Trophoblast cell (in vitro differentiated cells and primary cell): ENCODE data around the gene SNX21.

Source experiments
- DNase-seq, 2 donors: peaks; one replicate each; pipeline ENCODE4 v3.0.0-alpha.2; 2016
- H2AFZ ChIP-seq: 2 replicates; pipeline ENCODE4 v1.6.1; 2013; ENCODE audit warnings: low read length, moderate library complexity, mild to moderate bottlenecking; ENCODE audit not compliant: insufficient read depth, poor library complexity
- H2AK5ac ChIP-seq: 2 replicates; pipeline ENCODE4 v1.6.1; 2013; ENCODE audit warnings: mild to moderate bottlenecking, low read length
- H2BK120ac ChIP-seq: 2 replicates; pipeline ENCODE4 v1.6.1; 2013; ENCODE audit warnings: low read length, mild to moderate bottlenecking, moderate library complexity; ENCODE audit not compliant: insufficient read depth, poor library complexity
- H2BK12ac ChIP-seq: 2 replicates; pipeline ENCODE4 v1.6.1; 2013; ENCODE audit warnings: mild to moderate bottlenecking, low read length, moderate library complexity
- H2BK5ac ChIP-seq: 2 replicates; pipeline ENCODE4 v1.6.1; 2013; ENCODE audit warnings: low read length, low read depth, moderate library complexity, mild to moderate bottlenecking; ENCODE audit not compliant: poor library complexity
- H3K14ac ChIP-seq: 2 replicates; pipeline ENCODE4 v1.6.1; 2013; ENCODE audit warnings: mild to moderate bottlenecking, low read length
- H3K18ac ChIP-seq: 2 replicates; pipeline ENCODE4 v1.6.1; 2013; ENCODE audit warnings: mild to moderate bottlenecking, low read length
- H3K23ac ChIP-seq: 2 replicates; pipeline ENCODE4 v1.6.1; 2013; ENCODE audit warnings: low read length
- H3K27ac ChIP-seq: 2 replicates; pipeline ENCODE4 v1.5.1; 2013; ENCODE audit warnings: low read depth, mild to moderate bottlenecking, inconsistent platforms, low read length, moderate library complexity
- H3K27me3 ChIP-seq: 2 replicates; pipeline ENCODE4 v1.6.1; 2013; ENCODE audit warnings: inconsistent platforms, mild to moderate bottlenecking, low read length, moderate library complexity; ENCODE audit not compliant: insufficient read depth
- H3K36me3 ChIP-seq, 2 experiments: 1 replicate in 1 of 2; 2 replicates in 1 of 2; pipeline ENCODE4 v1.6.1; 2013; ENCODE audit warnings: low read length in 2 of 2, mild to moderate bottlenecking in 2 of 2, moderate library complexity in 1 of 2; ENCODE audit not compliant: insufficient read depth in 2 of 2, control insufficient read depth in 1 of 2
- H3K4ac ChIP-seq: 2 replicates; pipeline ENCODE4 v1.6.1; 2013; ENCODE audit warnings: low read depth, mild to moderate bottlenecking, low read length, moderate library complexity
- H3K4me1 ChIP-seq, 2 experiments: 1 replicate in 1 of 2; 2 replicates in 1 of 2; pipeline ENCODE4 v1.6.1; 2013; ENCODE audit warnings: low read length in 2 of 2, mild to moderate bottlenecking in 2 of 2, moderate library complexity in 1 of 2; ENCODE audit not compliant: insufficient read depth in 2 of 2, control insufficient read depth in 1 of 2
- H3K4me2 ChIP-seq: 2 replicates; pipeline ENCODE4 v1.6.1; 2013; ENCODE audit warnings: inconsistent platforms, mild to moderate bottlenecking, low read length, moderate library complexity
- H3K4me3 ChIP-seq: 2 replicates; pipeline ENCODE4 v1.5.1; 2013; ENCODE audit warnings: mild to moderate bottlenecking, low read depth, low read length, inconsistent platforms
- H3K79me1 ChIP-seq: one replicate; pipeline ENCODE4 v1.6.1; 2013; ENCODE audit warnings: low read length
- H3K79me2 ChIP-seq: 2 replicates; pipeline ENCODE4 v1.6.1; 2013; ENCODE audit warnings: low read length, mild to moderate bottlenecking; ENCODE audit not compliant: control insufficient read depth, insufficient read depth, poor library complexity
- H3K9ac ChIP-seq: 2 replicates; pipeline ENCODE4 v1.6.1; 2013; ENCODE audit warnings: mild to moderate bottlenecking, low read length
- H3K9me3 ChIP-seq: 2 replicates; pipeline ENCODE4 v1.6.1; 2013; ENCODE audit warnings: low read depth, mild to moderate bottlenecking, control low read depth, inconsistent platforms, low read length; ENCODE audit not compliant: insufficient read depth
- H4K12ac ChIP-seq: 2 replicates; pipeline ENCODE4 v1.6.1; 2013; ENCODE audit warnings: low read depth, mild to moderate bottlenecking, low read length, moderate library complexity
- H4K8ac ChIP-seq: 2 replicates; pipeline ENCODE4 v1.6.1; 2013; ENCODE audit warnings: low read depth, mild to moderate bottlenecking, low read length, moderate library complexity
- H4K91ac ChIP-seq: one replicate; pipeline ENCODE4 v1.6.1; 2013; ENCODE audit warnings: low read depth, mild to moderate bottlenecking, low read length, moderate library complexity
- WGBS: extraction: QIAGEN DNeasy Blood & Tissue Kit; methylation state at CpG from one replicate; pipeline ENCODE4 v1.1.7; 2013; ENCODE audit warnings: missing lambda C conversion rate; ENCODE audit not compliant: insufficient read length, insufficient coverage; ENCODE audit errors: extremely low coverage; 5-methylcytosine and 5-hydroxymethylcytosine counted together

SNX21 gene

GRCh38 chr20:45886590-45887345 is 53.2 kb downstream of the SNX21 start:
- no peak overlapping the region for H3K4me2 ChIP-seq
- no peak overlapping the region for H2BK12ac ChIP-seq
- no peaks in the 10 kb centered on the region for H3K9me3 ChIP-seq
- no peak overlapping the region for H2BK120ac ChIP-seq
- peaks cover 9% of the 10 kb centered on the region for H3K79me1 ChIP-seq
- no peak overlapping the region for H3K4ac ChIP-seq
- no peak overlapping the region for H3K9ac ChIP-seq
- H4K8ac ChIP-seq, result no peak overlapping the region
- WGBS, result 100% methylated on average over 1 of the region's 19 CpGs
- DNase-seq, result no peak
- H3K14ac ChIP-seq, result no peak overlapping the region
- H3K79me2 ChIP-seq, result peaks cover 4% of the 10 kb centered on the region
- no peak overlapping the region for H4K91ac ChIP-seq
- H3K36me3 ChIP-seq, result peaks cover 16 to 18% of the 10 kb centered on the region in 2 experiments
- H3K4me1 ChIP-seq, result peaks cover 4 to 9% of the 10 kb centered on the region in 2 experiments
- H3K23ac ChIP-seq, result no peak overlapping the region
- H4K12ac ChIP-seq, result no peak overlapping the region
- no peak overlapping the region for H3K18ac ChIP-seq
- no peaks in the 10 kb centered on the region for H3K27me3 ChIP-seq
- no peak overlapping the region for H3K4me3 ChIP-seq
- no peak overlapping the region for H2AFZ ChIP-seq
- no peak overlapping the region for H2AK5ac ChIP-seq
- H3K27ac ChIP-seq, result no peak overlapping the region
- no peak overlapping the region for H2BK5ac ChIP-seq

DNA sequence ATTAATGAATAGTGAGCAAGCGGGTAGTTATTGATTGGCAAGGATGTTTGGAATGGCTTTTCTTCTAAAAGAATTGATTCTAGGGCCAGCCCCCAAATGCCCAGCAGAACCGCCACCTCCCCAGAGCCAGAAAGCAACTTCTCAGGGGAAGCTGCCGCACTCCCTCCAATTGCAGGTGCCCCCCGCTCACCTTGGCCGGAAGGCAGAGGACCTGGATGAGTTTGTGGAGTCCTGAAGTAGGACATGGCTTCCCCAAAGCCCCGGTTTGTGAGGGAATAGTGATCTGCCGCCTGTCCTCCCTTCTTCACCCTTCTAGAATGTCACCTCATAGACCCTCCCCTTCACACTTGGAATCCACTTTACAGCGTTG is 53.7 kb downstream of the SNX21 start, which contains the start of gene SPATA25:
SPATA25 (minus strand) TSS at position 277 of the 370 bp plus-strand sequence; CDS start at position 245, 32 bp downstream.
- H2AFZ ChIP-seq, result no peak within 1 kb of the TSS
- no peaks in the 10 kb centered on the region for H3K27me3 ChIP-seq
- H2BK120ac ChIP-seq, result no peak within 1 kb of the TSS
- no peak within 1 kb of the TSS for H3K9ac ChIP-seq
- no peak within 1 kb of the TSS for H3K27ac ChIP-seq
- no peak within 1 kb of the TSS for H3K14ac ChIP-seq
- H3K9me3 ChIP-seq, result no peaks in the 10 kb centered on the region
- peaks cover 16 to 18% of the 10 kb centered on the region in 2 experiments for H3K36me3 ChIP-seq
- H4K8ac ChIP-seq, result no peak within 1 kb of the TSS
- no peak within 1 kb of the TSS for H3K4me3 ChIP-seq
- H3K79me2 ChIP-seq, result peaks cover 4% of the 10 kb centered on the region
- H3K18ac ChIP-seq, result no peak within 1 kb of the TSS
- no peak within 1 kb of the TSS for H3K4me2 ChIP-seq
- WGBS, result 100% methylated on average over 1 of the region's 8 CpGs
- no peak for DNase-seq
- no peak within 1 kb of the TSS for H2BK12ac ChIP-seq
- H3K4me1 ChIP-seq, result peaks cover 9 to 14% of the 10 kb centered on the region in 2 experiments
- no peak within 1 kb of the TSS for H2BK5ac ChIP-seq
- H4K91ac ChIP-seq, result no peak within 1 kb of the TSS
- no peak within 1 kb of the TSS for H4K12ac ChIP-seq
- H3K79me1 ChIP-seq, result peaks cover 9% of the 10 kb centered on the region
- H3K4ac ChIP-seq, result no peak within 1 kb of the TSS
- H2AK5ac ChIP-seq, result no peak within 1 kb of the TSS
- H3K23ac ChIP-seq, result no peak within 1 kb of the TSS

- Histone ChIP-seq H4K8ac (no peak overlapping the region), H3K18ac (no peak overlapping the region), H3K27me3 (no peaks in the 10 kb centered on the region), H3K79me2 (peaks cover 4% of the 10 kb centered on the region), H3K4me1 (peaks cover 9 to 15% of the 10 kb centered on the region in 2 experiments), H3K4me3 (no peak overlapping the region), H4K91ac (no peak overlapping the region), H2BK12ac (no peak overlapping the region), H2AK5ac (no peak overlapping the region), H2BK120ac (no peak overlapping the region), H3K27ac (no peak overlapping the region), H2BK5ac (no peak overlapping the region), H3K4me2 (no peak overlapping the region), H3K4ac (no peak overlapping the region), H3K14ac (no peak overlapping the region), H4K12ac (no peak overlapping the region), H3K23ac (no peak overlapping the region), H3K36me3 (peaks cover 5 to 11% of the 10 kb centered on the region in 2 experiments), H3K79me1 (peaks cover 9% of the 10 kb centered on the region), H3K9ac (peak overlapping the region; percentile 7), H3K9me3 (no peaks in the 10 kb centered on the region), H2AFZ (no peak overlapping the region)
- no CpG with 5 or more reads among the region's 3 CpGs for WGBS
- no peak for DNase-seq
Measured at GRCh38 chr20:45888681-45889080, 55.1 kb downstream of the SNX21 start.

- Histone ChIP-seq H2BK5ac (no peak overlapping the region), H3K4me3 (peak overlapping the region; percentile 80)
- WGBS, result no CpG with 5 or more reads among the region's 79 CpGs
Measured at GRCh38 chr20:45890077-45890984, 56.7 kb downstream of the SNX21 start.

More at GRCh38 chr20:45890077-45890984, 56.7 kb downstream of the SNX21 start:
- Histone ChIP-seq H3K4me1 (peaks cover 9 to 15% of the 10 kb centered on the region in 2 experiments), H3K23ac (no peak overlapping the region), H3K18ac (peak overlapping the region; percentile 32), H3K36me3 (peaks cover 6 to 19% of the 10 kb centered on the region in 2 experiments), H3K79me2 (peaks cover 4% of the 10 kb centered on the region), H3K4ac (peak overlapping the region; percentile 30), H3K79me1 (peaks cover 9% of the 10 kb centered on the region), H2AFZ (peak overlapping the region; percentile 93), H3K27ac (no peak overlapping the region), H2BK120ac (peak overlapping the region; percentile 28), H2BK12ac (no peak overlapping the region), H3K9me3 (no peaks in the 10 kb centered on the region), H3K14ac (peak overlapping the region; percentile 68), H3K27me3 (no peaks in the 10 kb centered on the region), H3K4me2 (peak overlapping the region; percentile 97), H4K91ac (peak overlapping the region; percentile 56), H3K9ac (peak overlapping the region; percentile 35), H2AK5ac (no peak overlapping the region), H4K8ac (peak overlapping the region; percentile 85), H4K12ac (peak overlapping the region; percentile 78)
- peak; percentile 80 for DNase-seq
